GM13976 (cell line): ENCODE measurements around the gene FAM118B.

Experiments used
- DNase-seq: peaks from one replicate; pipeline ENCODE4 v3.0.0; 2012; ENCODE audit warnings: low spot score
- CTCF ChIP-seq: IDR thresholded peaks from 2 replicates; pipeline ENCODE4 v1.5.1; 2012; ENCODE audit warnings: borderline replicate concordance, mild to moderate bottlenecking; ENCODE audit not compliant: insufficient read depth; ENCODE audit errors: extremely low read depth, missing control alignments, control extremely low read depth
- in situ Hi-C: fragments of 300-500 bp; cut with MboI; formaldehyde crosslinking; loops from one replicate; pipeline ENCODE4 v1.12.0; 2022; ENCODE audit warnings: low sequenced_read_pairs, mixed read lengths, inconsistent platforms; ENCODE audit not compliant: unreplicated experiment

Gene FAM118B

DNA sequence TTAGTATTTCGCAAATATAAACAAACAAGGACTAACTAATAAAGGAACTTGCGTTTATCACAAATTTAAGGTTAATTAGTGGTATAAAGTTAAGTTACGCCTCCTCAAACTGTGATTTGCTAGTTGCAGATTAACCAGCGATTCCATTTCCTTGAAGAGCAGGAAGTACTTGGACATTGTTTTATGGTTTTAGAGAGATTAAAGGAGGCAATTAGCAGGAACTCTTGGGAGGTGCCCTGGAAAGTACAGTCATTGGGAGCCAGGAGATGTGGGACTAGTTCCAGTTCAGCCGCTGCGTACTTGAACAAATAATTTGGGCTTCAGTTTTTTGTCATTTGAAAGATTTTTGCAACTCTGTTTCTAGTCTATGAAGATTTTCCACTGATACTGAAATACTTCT is 3.3 kb downstream of the FAM118B start:
- no peak for DNase-seq
- no peak for TF ChIP-seq CTCF
- in situ Hi-C loops = no loop called here

- no peak for TF ChIP-seq CTCF
- DNase-seq = no peak
- in situ Hi-C loops = no loop called here
Observed at GRCh38 chr11:126216526-126217305, 5.1 kb downstream of the FAM118B start.

DNA sequence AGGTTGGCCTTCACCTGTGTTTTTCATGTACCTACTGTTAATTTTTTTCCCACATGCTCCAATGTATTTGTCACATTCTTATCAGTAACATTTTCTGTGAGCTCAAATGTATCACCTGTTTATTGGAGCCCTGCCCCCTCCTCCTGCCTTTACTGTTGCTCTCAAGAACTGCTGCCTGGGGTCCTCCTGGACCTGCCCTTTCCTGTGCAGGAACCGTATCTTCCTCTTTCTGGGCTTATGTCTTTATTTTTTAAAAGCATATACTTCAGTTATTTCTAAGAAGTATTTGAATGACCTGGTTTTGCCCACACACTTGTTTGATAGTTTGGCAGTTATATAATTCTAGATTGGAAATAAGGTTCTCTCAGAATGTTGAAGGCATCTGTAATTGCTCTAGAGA is 5.9 kb downstream of the FAM118B start:
- in situ Hi-C loops = no loop called here
- DNase-seq = no peak
- TF ChIP-seq CTCF = no peak

- no peak for DNase-seq
- TF ChIP-seq CTCF = no peak
- in situ Hi-C loops = no loop called here
Observed at GRCh38 chr11:126219547-126219946, 8.0 kb downstream of the FAM118B start.

GRCh38 chr11:126224647-126225294 is 13.2 kb downstream of the FAM118B start:
- in situ Hi-C loops = no loop called here
- no peak for TF ChIP-seq CTCF
- no peak for DNase-seq

DNA sequence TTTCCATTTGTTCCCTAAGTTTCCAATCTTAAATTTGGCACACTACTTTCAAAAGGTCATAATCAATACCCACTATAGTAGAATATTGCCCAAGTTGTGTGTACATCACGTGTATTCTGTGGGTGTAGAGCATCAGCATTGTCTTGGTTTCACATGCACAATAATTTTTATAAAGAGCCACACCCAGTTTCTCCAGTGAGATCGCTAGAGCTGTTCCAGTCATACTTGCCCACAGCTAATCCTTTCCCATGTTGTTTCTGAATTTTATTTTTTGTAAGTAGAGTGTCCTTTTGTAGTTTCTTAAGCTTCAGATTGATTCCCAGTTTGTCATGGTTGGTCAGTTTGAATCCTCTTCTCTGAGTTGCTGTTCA is 13.7 kb downstream of the FAM118B start:
- TF ChIP-seq CTCF = no peak
- no peak for DNase-seq
- in situ Hi-C loops = no loop called here
